B cell (primary cell): Measurements from ENCODE around the gene SCN2B.

Experiments used
- CTCF ChIP-seq: fragments of 200-600 bp; IDR thresholded peaks from one replicate; pipeline ENCODE4 v1.8.0; 2022; ENCODE audit warnings: antibody characterized with exemption, mild to moderate bottlenecking
- EZH2 ChIP-seq: IDR thresholded peaks from 2 replicates; pipeline ENCODE4 v1.6.1; 2012; ENCODE audit warnings: borderline replicate concordance, low read depth, mild to moderate bottlenecking, moderate library complexity, low read length; ENCODE audit not compliant: insufficient read depth, poor library complexity, severe bottlenecking

GRCh38 chr11:118133816-118134215 lies 42.6 kb downstream of the SCN2B start:
- TF ChIP-seq CTCF = no peak
- no peak for TF ChIP-seq EZH2
